Activated naive CD8-positive, alpha-beta T cell treated with anti-CD3 and anti-CD28 coated beads, Interleukin-2, amount 10 ng/mL, durations not matched to agents 7 days and 5 days (primary cell): ENCODE results near the gene OPN4. TPM values are rescaled to one million over a fixed set of nuclear protein-coding genes. Genes with fewer than 3 reads are reported as not detected.
A peak's percentile ranks its signal among the peaks of the same experiment; 100 is the strongest.

Experiments used
- ATAC-seq: fragments of 150-1000 bp; cut with Tn5 transposase; one replicate; pipeline ENCODE4 v1.10.0; 2021; ENCODE audit warnings: low read depth, moderate library complexity
- POLR2A ChIA-PET: fragments of 350-600 bp; sonication (Branson Sonifier 250); formaldehyde crosslinking; loops from one replicate; lab custom pipeline; 2021; ENCODE audit warnings: antibody characterized with exemption; lab: Charles Lee
- DNase-seq: peaks from one replicate; pipeline ENCODE4 v3.0.0; 2021
- H3K27ac Mint-ChIP-seq: one replicate; pipeline ENCODE4 v1.8.0; 2022; ENCODE audit warnings: mild to moderate bottlenecking, mixed read lengths
- H3K27me3 Mint-ChIP-seq: one replicate; pipeline ENCODE4 v1.8.0; 2022; ENCODE audit warnings: mild to moderate bottlenecking, moderate library complexity, mixed read lengths
- H3K36me3 Mint-ChIP-seq: one replicate; pipeline ENCODE4 v1.8.0; 2021; ENCODE audit warnings: mild to moderate bottlenecking, mixed read lengths
- H3K4me1 Mint-ChIP-seq: one replicate; pipeline ENCODE4 v1.8.0; 2021; ENCODE audit warnings: mixed read lengths
- H3K4me3 Mint-ChIP-seq: one replicate; pipeline ENCODE4 v1.8.0; 2022; ENCODE audit warnings: mild to moderate bottlenecking, moderate library complexity, mixed read lengths
- H3K9me3 Mint-ChIP-seq: one replicate; pipeline ENCODE4 v1.8.0; 2021; ENCODE audit warnings: mixed read lengths
- total RNA-seq, 2 experiments: library from RNA; stranded (reverse); gene quantifications; one replicate each; pipeline ENCODE4 v1.2.3, GENCODE V29; 2021

The OPN4 gene
- total RNA-seq, 2 experiments from 2014 or later = not detected

DNA sequence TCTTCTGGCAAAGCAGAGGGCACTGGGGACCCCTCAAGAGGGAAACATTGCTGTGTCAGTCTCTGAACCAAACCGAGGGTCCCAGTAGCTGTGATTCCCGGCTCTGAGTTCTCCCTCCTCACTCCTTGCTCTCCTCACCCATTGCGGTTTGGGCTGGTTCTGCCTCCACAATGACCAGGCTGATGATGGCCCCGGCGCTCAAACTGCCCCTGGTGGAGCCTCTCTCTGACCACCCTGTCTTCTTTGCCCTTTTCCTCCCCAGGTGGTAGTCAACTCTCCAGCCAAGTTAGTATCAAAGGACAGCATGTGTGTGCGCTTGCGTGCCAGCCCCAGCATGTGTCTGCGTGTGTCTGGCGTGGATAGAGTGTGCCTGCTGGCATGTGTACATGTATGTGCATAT lies 31.1 kb downstream of the OPN4 start:
- DNase-seq = no peak
- no peak for ATAC-seq
- H3K4me3 Mint-ChIP-seq = no peak overlapping the region
- POLR2A ChIA-PET = no interaction called here
- no peak overlapping the region for H3K27ac Mint-ChIP-seq
- no peaks in the 10 kb centered on the region for H3K9me3 Mint-ChIP-seq
- H3K36me3 Mint-ChIP-seq = no peaks in the 10 kb centered on the region
- peaks cover 7% of the 10 kb centered on the region for H3K4me1 Mint-ChIP-seq
- H3K27me3 Mint-ChIP-seq = no peaks in the 10 kb centered on the region

DNA sequence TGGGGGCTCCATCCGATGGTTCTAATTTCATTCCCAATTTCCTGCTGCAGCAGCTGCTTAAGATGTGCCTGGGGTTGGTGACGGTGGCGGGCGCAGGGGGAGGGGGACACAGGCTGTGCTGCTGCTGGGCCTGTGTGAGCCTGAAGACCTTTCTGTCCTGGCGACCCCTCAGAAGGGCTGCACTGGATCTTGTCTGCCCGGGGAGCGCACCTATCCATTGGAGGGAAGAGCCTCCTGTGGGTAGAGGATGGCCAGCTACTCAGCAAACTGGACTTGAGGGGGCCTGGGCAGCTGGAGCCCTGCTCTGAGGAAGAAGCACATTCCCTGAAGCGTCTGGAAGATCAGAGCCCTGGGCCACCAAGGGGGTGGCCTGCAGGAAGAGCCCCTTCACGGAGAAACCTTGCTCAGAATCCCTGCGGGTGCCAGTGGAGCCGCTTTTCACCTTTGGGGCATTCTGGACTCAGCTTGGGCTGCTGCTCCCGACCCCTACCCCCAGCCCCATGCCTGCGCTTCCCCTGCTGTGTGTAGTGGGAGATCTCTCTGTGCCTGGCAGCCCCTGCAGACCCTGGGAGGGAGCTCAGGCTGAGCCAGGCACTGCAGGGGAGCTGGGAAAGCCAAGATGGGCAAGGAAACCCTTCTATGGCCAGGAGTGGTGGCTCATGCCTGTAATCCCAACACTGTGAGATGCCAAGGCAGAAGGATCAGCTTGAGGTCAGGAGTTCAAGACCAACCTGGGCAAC lies 31.7 kb downstream of the OPN4 start:
- POLR2A ChIA-PET = no interaction called here
- H3K36me3 Mint-ChIP-seq = no peaks in the 10 kb centered on the region
- H3K27me3 Mint-ChIP-seq = no peaks in the 10 kb centered on the region
- H3K9me3 Mint-ChIP-seq = no peaks in the 10 kb centered on the region
- H3K4me3 Mint-ChIP-seq = no peak overlapping the region
- DNase-seq (no peak), ATAC-seq (no peak)
- peaks cover 7% of the 10 kb centered on the region for H3K4me1 Mint-ChIP-seq
- H3K27ac Mint-ChIP-seq = no peak overlapping the region

DNA sequence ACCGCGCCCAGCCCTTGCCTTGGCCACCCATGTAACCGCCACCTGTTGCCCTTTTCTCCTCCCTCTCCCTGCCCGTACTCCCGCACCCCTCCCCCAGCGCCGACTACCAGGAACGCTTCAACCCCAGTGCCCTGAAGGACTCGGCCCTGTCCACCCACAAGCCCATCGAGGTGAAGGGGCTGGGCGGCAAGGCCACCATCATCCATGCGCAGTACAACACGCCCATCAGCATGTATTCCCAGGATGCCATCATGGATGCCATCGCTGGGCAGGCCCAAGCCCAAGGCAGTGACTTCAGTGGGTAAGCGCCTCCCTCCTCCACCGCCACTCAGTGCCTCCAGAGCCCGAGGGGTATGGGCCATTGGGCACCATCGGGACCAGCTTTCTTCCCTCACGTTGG lies 32.6 kb downstream of the OPN4 start:
- Mint-ChIP-seq H3K27ac (no peak overlapping the region), H3K4me3 (no peak overlapping the region), H3K36me3 (no peaks in the 10 kb centered on the region), H3K4me1 (peaks cover 7% of the 10 kb centered on the region), H3K9me3 (no peaks in the 10 kb centered on the region), H3K27me3 (no peaks in the 10 kb centered on the region)
- DNase-seq = no peak
- POLR2A ChIA-PET = no interaction called here
- no peak for ATAC-seq

DNA sequence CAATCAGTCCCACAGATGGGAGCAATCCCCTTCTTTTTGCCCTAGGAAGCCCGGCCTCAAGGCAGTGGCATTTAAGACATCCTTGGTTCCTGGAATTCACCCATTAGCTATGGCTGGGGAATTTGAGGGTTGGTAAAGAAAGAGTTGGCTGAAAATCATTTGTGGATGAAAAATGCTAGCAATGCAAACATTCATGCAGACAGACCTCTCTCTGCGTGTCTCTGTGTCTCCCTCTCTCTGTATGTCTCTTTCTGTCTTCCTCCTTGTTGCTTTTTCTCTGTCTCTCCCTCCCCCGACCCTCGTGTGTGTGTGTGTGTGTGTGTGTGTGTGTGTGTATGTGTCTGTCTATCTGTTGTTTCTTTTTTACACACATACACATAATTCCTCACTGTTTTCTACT lies 33.4 kb downstream of the OPN4 start:
- Mint-ChIP-seq H3K27ac (no peak overlapping the region), H3K9me3 (no peaks in the 10 kb centered on the region), H3K36me3 (no peaks in the 10 kb centered on the region), H3K4me3 (no peak overlapping the region), H3K4me1 (peaks cover 7% of the 10 kb centered on the region), H3K27me3 (no peaks in the 10 kb centered on the region)
- no peak for DNase-seq
- POLR2A ChIA-PET = no interaction called here
- no peak for ATAC-seq

DNA sequence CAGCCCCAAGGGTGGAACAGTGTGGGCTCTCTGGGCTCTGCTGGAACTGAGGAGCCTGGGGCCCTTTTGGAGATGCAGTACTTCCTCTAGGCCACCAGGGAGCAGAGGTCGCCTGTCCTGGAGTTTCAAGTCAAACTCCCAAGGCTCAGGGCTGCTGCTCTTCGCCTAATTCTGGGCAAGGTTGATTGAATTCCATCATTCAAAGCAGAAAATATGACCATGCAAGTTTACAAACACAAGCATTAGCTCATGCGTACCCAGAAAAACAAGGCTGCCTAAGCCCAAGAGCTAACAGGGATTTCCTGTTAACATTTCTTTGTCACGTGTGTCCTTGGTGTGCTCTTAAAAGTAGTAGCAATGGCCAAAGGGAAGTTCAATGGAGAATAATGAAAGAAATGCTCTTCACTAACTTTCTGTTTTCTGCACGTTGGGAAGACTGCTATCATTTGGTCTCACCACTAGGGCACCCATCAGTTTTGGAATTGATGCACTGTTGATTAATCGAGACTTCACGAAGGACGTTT lies 34.1 kb downstream of the OPN4 start:
- Mint-ChIP-seq H3K27ac (no peak overlapping the region), H3K27me3 (no peaks in the 10 kb centered on the region), H3K36me3 (no peaks in the 10 kb centered on the region), H3K4me1 (peaks cover 7% of the 10 kb centered on the region), H3K4me3 (no peak overlapping the region), H3K9me3 (no peaks in the 10 kb centered on the region)
- ATAC-seq = peak; percentile 81
- POLR2A ChIA-PET = no interaction called here
- peak; percentile 45 for DNase-seq

DNA sequence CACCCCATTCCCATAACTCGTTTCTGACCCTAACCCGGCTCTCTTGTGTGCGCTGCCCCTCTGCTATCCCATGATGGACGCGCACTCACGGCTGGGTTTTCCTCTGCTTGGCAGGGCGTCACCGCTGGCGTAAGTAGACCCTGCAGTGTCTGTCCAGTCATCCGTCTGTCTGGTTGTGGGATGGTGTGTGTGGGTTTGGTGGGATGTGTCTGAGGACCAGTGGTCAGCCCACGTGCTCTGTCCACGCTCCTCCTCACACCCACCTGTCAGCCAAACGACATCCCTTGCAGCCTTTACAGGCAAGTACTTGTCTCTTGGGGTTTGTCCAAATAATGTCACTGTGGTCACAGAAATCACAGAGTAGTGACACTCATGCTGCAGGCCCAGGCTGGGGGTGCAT lies 34.8 kb downstream of the OPN4 start:
- Mint-ChIP-seq H3K27me3 (no peaks in the 10 kb centered on the region), H3K4me3 (no peak overlapping the region), H3K4me1 (peaks cover 7% of the 10 kb centered on the region), H3K9me3 (no peaks in the 10 kb centered on the region), H3K27ac (no peak overlapping the region), H3K36me3 (no peaks in the 10 kb centered on the region)
- no peak for DNase-seq
- POLR2A ChIA-PET = no interaction called here
- ATAC-seq = no peak

DNA sequence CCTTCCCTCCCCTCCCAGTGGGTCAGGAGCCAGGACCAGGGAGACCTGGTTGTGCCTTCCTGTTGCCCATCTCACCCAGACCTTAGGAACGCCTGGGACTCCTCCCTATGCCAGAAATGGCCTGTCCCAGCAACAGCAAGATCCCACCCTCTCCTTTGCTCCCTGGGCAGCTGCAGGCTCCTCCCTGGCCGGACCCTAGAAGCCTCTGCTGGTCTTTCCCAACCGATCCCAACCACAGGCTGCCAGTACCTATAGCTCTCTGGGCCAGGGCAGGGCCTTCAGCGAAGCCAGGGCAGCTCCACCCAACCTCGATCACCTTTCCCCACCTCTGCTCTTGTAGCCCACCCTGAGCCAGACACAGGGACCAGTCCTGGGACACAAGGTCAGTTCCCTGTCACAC lies 35.9 kb downstream of the OPN4 start:
- H3K27ac Mint-ChIP-seq = no peak overlapping the region
- no peaks in the 10 kb centered on the region for H3K36me3 Mint-ChIP-seq
- H3K27me3 Mint-ChIP-seq = no peaks in the 10 kb centered on the region
- ATAC-seq = no peak
- H3K9me3 Mint-ChIP-seq = no peaks in the 10 kb centered on the region
- H3K4me3 Mint-ChIP-seq = no peak overlapping the region
- peaks cover 7% of the 10 kb centered on the region for H3K4me1 Mint-ChIP-seq
- POLR2A ChIA-PET = no interaction called here
- DNase-seq = no peak

DNA sequence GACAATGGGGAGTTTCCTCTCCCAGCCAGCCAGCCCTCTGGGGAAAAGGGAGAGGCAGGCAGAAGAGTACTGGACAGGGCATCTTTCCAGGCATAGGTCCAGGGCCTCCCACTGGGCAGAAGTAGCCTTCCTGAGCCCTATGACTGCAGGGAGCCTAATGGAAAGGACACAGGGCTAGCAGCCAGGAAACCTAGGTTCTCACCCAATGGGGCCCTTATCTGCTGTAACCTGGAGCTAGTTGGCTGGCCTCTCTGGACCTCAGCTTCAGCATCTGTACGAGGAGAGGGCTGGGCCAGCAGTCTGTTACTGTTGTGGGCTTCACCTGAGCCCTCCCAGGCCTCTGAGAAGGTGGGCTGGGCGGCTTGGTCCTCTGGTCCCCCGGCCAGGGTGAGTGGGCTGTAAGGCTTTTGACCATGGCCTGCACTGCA lies 36.3 kb downstream of the OPN4 start:
- H3K27me3 Mint-ChIP-seq = no peaks in the 10 kb centered on the region

DNA sequence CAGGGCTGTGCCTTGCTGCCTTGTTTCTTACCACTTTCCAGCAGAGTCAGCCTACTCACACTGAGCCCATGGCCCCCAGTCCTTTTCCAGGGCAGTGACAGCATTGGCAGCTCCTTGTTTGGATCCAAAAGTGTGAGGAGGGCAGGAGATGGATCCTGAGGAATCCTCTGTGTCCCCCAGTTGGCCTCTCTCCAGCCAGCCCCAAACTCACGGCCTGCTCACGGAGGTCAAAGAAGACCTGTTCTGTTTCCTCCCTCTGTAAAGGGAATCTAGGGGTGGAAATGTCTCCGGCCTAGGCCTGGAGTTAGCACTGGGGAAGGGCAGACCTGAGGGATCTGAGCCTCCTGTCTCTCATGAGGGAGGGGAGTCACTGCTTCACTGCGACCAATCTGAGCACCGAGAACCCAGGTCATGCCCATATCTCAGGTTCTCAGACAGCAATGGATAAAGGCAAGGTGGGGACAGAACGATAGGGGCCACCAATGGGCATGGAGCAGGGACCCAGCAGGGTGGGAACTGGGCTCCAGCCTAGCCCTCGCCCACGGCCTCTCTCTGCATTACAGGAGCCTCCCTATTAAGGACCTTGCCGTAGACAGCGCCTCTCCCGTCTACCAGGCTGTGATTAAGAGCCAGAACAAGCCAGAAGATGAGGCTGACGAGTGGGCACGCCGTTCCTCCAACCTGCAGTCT lies 37.1 kb downstream of the OPN4 start:
- Mint-ChIP-seq H3K27me3 (no peaks in the 10 kb centered on the region), H3K4me1 (peaks cover 7% of the 10 kb centered on the region), H3K4me3 (no peak overlapping the region), H3K9me3 (no peaks in the 10 kb centered on the region), H3K27ac (no peak overlapping the region), H3K36me3 (no peaks in the 10 kb centered on the region)
- POLR2A ChIA-PET = interaction anchor here (0.6 kb wide), 1 partner anchor 192 kb away, joined by 4 read pairs; no protein-coding TSS in a partner anchor
- DNase-seq (no peak), ATAC-seq (no peak)

More for the DNA sequence above, 36.3 kb downstream of the OPN4 start:
- Mint-ChIP-seq H3K36me3 (no peaks in the 10 kb centered on the region), H3K4me3 (no peak overlapping the region), H3K9me3 (no peaks in the 10 kb centered on the region), H3K27ac (no peak overlapping the region), H3K4me1 (peaks cover 7% of the 10 kb centered on the region)
- POLR2A ChIA-PET = interaction anchor here (0.6 kb wide), 1 partner anchor 192 kb away, joined by 4 read pairs; no protein-coding TSS in a partner anchor
- no peak for DNase-seq
- no peak for ATAC-seq

DNA sequence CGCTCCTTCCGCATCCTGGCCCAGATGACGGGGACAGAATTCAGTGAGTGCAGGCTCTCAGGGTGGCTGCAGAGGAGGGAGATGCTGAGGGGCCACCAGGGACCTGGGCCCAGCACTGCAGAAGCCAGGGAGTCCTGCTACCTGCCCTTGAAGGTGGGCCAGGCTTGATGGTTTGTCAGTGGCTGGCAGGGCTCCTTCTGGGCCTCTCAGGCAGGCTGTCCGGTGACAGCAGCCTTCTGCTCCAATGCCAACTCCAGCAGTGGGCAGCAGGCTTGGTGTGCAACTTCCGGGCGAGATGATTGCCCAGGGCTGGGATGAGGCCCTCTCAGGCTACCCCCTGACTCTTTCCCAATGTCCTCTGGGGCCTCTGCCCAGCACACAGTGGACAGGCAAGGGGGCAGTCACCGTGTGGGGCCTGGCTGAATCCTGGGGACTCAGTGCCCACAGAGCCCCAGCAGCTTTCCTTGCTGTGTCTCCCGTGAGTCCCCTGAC lies 37.7 kb downstream of the OPN4 start:
- no peak for DNase-seq
- POLR2A ChIA-PET = no interaction called here
- no peaks in the 10 kb centered on the region for H3K9me3 Mint-ChIP-seq
- H3K36me3 Mint-ChIP-seq = no peaks in the 10 kb centered on the region
- H3K27me3 Mint-ChIP-seq = no peaks in the 10 kb centered on the region
- peaks cover 7% of the 10 kb centered on the region for H3K4me1 Mint-ChIP-seq
- H3K4me3 Mint-ChIP-seq = no peak overlapping the region
- no peak overlapping the region for H3K27ac Mint-ChIP-seq
- no peak for ATAC-seq

DNA sequence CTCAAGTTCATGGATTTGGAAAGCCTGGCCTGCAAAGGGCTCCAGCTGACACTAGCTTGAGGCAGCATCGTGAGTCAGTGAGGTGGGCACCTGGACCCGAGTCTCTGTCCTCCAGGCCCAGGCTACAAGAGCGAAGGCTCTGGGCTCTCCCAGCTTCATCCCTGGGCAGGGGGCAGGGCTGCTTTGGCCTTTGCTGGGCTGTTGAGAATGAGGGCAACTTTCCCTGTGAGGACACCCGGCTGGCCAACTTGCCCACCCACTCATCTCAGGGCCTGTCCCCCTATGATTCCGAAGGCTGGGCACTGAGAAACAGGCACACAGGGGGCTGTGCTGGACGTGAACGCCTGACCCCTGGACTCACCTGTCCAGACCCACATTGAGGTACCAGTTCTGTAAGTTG lies 38.3 kb downstream of the OPN4 start:
- ATAC-seq (no peak), DNase-seq (no peak)
- H3K27me3 Mint-ChIP-seq = no peaks in the 10 kb centered on the region
- no peaks in the 10 kb centered on the region for H3K9me3 Mint-ChIP-seq
- peaks cover 7% of the 10 kb centered on the region for H3K4me1 Mint-ChIP-seq
- no peaks in the 10 kb centered on the region for H3K36me3 Mint-ChIP-seq
- H3K4me3 Mint-ChIP-seq = no peak overlapping the region
- no peak overlapping the region for H3K27ac Mint-ChIP-seq
- POLR2A ChIA-PET = no interaction called here

DNA sequence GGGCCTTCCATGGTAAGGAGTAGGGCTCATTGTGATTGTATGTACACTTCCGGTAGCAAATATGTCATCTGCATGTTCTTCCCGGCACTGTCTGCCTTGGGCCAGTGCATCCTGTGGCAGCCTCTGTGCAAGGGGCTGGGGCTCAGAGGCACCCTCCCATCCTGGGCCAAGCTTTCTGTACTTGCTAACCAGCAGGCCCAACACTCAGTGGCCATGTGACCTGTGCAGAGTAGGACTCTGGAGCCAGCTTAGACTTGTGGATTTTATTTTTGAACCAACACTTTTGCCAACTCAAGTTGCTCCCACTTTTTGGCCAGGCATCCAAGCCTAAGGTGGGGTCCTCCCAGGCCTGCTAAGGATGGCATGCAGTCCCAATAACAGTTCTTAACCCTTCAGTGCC lies 38.9 kb downstream of the OPN4 start:
- ATAC-seq (no peak), DNase-seq (no peak)
- H3K27ac Mint-ChIP-seq = no peak overlapping the region
- peaks cover 3% of the 10 kb centered on the region for H3K4me1 Mint-ChIP-seq
- H3K9me3 Mint-ChIP-seq = no peaks in the 10 kb centered on the region
- H3K4me3 Mint-ChIP-seq = no peak overlapping the region
- H3K27me3 Mint-ChIP-seq = no peaks in the 10 kb centered on the region
- POLR2A ChIA-PET = no interaction called here
- H3K36me3 Mint-ChIP-seq = no peaks in the 10 kb centered on the region

DNA sequence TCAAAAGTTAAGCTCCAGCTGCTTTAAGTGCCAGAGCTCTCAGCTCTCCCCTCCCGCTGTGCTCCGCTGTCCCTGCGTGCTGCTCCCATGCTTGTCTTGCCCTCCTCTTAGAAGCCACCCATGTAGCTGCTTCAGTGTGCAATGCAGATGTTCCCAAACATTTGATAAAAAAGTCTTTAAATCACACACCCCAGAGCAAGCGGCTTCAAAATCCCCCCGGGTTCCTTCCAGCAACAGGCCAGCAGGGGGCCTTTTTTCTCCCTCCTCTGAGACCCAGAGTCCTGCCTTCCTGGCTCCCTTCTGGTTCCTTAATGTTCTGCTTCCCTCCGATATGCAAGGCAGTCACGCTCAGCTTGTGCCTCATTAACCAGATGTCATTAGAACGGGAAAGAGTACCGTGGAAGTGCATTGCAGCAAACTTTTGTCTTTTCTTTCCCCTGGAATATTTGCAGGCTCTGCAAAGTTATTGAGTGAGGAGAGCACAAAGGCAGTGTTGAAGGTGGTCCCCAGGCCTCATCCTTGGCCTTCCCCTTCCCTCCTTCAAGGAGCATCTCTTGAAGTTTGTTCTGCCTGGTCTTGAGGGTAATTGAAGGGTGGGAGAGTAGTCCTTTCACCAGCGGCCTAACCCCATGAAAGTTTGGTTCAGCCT lies 39.5 kb downstream of the OPN4 start:
- POLR2A ChIA-PET = no interaction called here
- H3K27ac Mint-ChIP-seq = no peak overlapping the region
- no peaks in the 10 kb centered on the region for H3K9me3 Mint-ChIP-seq
- DNase-seq = peak; percentile 40
- ATAC-seq = peak; percentile 46
- H3K4me3 Mint-ChIP-seq = no peak overlapping the region
- no peaks in the 10 kb centered on the region for H3K4me1 Mint-ChIP-seq
- H3K36me3 Mint-ChIP-seq = no peaks in the 10 kb centered on the region
- no peaks in the 10 kb centered on the region for H3K27me3 Mint-ChIP-seq
